AG04450 (cell line): ENCODE data around the gene LARP4. TPM values are rescaled to one million over a fixed set of nuclear protein-coding genes. Genes with fewer than 3 reads are reported as not detected.
"Not testable (repeated sequence)": the region's sequence is repeated elsewhere in the genome, so short reads cannot be mapped to it uniquely, and the experiment has no call there.

ENCODE experiments used
- CTCF ChIA-PET: fragments of 300-600, 350-600 bp; formaldehyde crosslinking; extraction: SDS; loops from one replicate; lab custom pipeline; 2022; ENCODE audit warnings: antibody characterized with exemption, inconsistent platforms; lab: Charles Lee
- POLR2A ChIA-PET: fragments of 350-600 bp; formaldehyde crosslinking; extraction: SDS; loops from one replicate; lab custom pipeline; 2021; ENCODE audit warnings: antibody characterized with exemption, inconsistent platforms; lab: Yijun Ruan, JAX
- DNase-seq: peaks from one replicate; pipeline ENCODE4 v3.0.0-alpha.2; 2011; ENCODE audit warnings: low read depth, low spot score
- H3K27ac ChIP-seq: one replicate; pipeline ENCODE4 v1.5.1; 2012; ENCODE audit warnings: low read depth, low read length, control low read depth
- H3K27me3 ChIP-seq: one replicate; pipeline ENCODE4 v1.6.0; 2012; ENCODE audit warnings: low read length; ENCODE audit not compliant: control insufficient read depth, insufficient read depth
- H3K4me3 ChIP-seq: 2 replicates; pipeline ENCODE4 v1.5.1; 2011; ENCODE audit warnings: mild to moderate bottlenecking, low read depth, low read length, control low read depth
- H3K9me3 ChIP-seq: 2 replicates; pipeline ENCODE4 v1.5.1; 2012; ENCODE audit warnings: low read length; ENCODE audit not compliant: control insufficient read depth, insufficient read depth
- CTCF ChIP-seq: IDR thresholded peaks from 2 replicates; pipeline ENCODE4 v1.5.1; 2011; ENCODE audit warnings: low read depth, low read length, control low read depth, inconsistent platforms
- polyA plus RNA-seq: library from polyadenylated mRNA; depleted of rRNA; stranded (reverse); fragments of >200 nt; gene quantifications from 2 replicates; pipeline ENCODE4 v1.2.3, GENCODE V29; 2011

LARP4 gene
- polyA plus RNA-seq, 1 experiment = 25.5 TPM

- Histone ChIP-seq H3K4me3 (no peak overlapping the region), H3K27me3 (no peaks in the 10 kb centered on the region), H3K27ac (no peak overlapping the region), H3K9me3 (no peaks in the 10 kb centered on the region)
- DNase-seq = no peak
- CTCF ChIA-PET = no interaction called here
- TF ChIP-seq CTCF = no peak
- POLR2A ChIA-PET = no interaction called here
Measured at GRCh38 chr12:50411051-50411660, 10.5 kb downstream of the LARP4 start.

GRCh38 chr12:50415899-50416479 lies 15.3 kb downstream of the LARP4 start:
- no peaks in the 10 kb centered on the region for H3K9me3 ChIP-seq
- H3K27me3 ChIP-seq = no peaks in the 10 kb centered on the region
- H3K27ac ChIP-seq = no peak overlapping the region
- DNase-seq = no peak
- TF ChIP-seq CTCF = no peak
- ChIA-PET POLR2A (no interaction called here), CTCF (no interaction called here)
- H3K4me3 ChIP-seq = no peak overlapping the region

DNA sequence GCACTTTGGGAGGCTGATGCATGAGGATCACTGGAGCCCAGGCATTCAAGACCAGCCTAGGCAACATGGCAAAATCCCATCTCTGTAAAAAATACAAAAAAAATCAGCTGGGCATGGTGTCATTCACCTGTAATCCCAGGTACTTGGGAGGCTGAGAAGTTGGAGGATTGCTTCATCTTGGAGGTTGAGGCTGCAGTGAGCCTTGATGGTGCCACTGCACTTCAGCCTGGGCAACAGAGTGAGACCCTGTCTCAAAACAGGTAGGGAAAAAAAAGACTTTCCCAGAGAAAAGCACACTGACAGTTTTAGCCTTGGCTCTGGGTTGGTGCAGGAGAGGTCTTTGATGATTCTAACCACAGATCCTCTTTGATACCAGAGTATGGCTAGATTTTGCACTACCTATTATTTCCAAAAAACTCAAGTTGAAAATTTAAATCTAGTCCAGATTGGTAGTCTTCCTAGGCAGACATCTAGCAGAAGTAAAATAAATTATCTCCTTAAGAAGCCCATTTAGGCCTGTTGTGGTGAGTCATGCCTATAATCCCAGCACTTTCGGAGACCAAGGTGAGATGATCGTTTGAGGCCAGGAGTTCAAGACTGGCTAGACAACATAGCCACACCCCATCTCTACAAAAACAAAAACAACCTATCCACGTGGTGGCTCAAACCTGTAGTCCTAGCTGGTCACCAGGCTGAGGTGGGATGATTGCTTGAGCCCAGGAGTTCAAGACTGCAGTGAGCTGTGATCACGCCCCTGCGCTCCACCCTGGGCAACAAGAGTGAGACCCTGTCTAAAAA lies 18.6 kb downstream of the LARP4 start:
- DNase-seq = no peak
- Histone ChIP-seq H3K9me3 (no peaks in the 10 kb centered on the region), H3K4me3 (no peak overlapping the region), H3K27me3 (no peaks in the 10 kb centered on the region), H3K27ac (no peak overlapping the region)
- ChIA-PET POLR2A (no interaction called here), CTCF (no interaction called here)
- TF ChIP-seq CTCF = no peak

DNA sequence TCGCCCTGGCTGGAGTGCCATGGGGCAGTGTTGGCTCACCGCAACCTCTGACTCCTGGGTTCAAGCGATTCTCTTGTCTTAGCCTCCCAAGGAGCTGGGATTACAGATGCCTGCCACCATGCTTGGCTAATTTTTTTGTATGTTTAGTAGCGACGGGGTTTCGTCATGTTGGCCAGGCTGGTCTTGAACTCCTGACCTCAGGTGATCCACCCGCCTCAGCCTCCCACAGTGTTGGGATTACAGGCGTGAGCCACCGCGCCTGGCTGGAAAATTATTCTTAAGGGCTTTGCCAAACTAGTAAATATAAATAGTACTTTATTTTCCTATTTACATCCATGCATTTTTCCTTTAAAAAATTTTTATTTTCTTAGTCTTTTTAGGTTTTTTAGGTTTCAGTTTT lies 22.2 kb downstream of the LARP4 start:
- H3K27ac ChIP-seq, H3K27me3 ChIP-seq, H3K4me3 ChIP-seq, DNase-seq, POLR2A ChIA-PET, H3K9me3 ChIP-seq: not testable (repeated sequence)
- CTCF ChIA-PET = interaction anchor here (1.1 kb wide), 1 partner anchor 313 kb away, joined by 3 read pairs; no protein-coding TSS in a partner anchor

DNA sequence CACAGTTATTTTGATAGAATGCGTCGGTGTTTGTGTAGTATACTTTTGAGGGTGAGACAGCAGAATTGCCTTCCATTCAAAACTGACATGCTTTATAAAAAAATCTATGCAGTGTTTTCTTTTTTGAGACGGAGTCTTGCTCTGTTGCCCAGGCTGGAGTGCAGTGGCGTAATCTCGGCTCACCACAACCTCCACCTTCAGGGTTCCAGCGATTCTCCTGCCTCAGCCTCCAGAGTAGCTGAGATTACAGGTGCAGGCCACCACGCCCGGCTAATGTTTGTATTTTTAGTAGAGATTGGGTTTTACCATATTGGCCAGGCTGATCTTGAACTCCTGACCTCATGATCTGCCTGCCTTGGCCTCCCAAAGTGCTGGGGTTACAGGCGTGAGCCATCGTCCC lies 22.7 kb downstream of the LARP4 start:
- H3K27me3 ChIP-seq, H3K4me3 ChIP-seq, H3K9me3 ChIP-seq, POLR2A ChIA-PET, H3K27ac ChIP-seq, DNase-seq: not testable (repeated sequence)
- CTCF ChIA-PET = interaction anchor here (1.1 kb wide), 1 partner anchor 313 kb away, joined by 3 read pairs; no protein-coding TSS in a partner anchor
